ENCODE measurements around the gene CFAP77. TPM values are rescaled to one million over a fixed set of nuclear protein-coding genes. Genes with fewer than 3 reads are reported as not detected.
A peak's percentile ranks its signal among the peaks of the same experiment; 100 is the strongest.

CFAP77 gene
- total and polyA plus RNA-seq, 2 of the 13 experiments (the other 11 are each of a cell fraction or from before 2014, with no cell fraction given): not detected

DNA sequence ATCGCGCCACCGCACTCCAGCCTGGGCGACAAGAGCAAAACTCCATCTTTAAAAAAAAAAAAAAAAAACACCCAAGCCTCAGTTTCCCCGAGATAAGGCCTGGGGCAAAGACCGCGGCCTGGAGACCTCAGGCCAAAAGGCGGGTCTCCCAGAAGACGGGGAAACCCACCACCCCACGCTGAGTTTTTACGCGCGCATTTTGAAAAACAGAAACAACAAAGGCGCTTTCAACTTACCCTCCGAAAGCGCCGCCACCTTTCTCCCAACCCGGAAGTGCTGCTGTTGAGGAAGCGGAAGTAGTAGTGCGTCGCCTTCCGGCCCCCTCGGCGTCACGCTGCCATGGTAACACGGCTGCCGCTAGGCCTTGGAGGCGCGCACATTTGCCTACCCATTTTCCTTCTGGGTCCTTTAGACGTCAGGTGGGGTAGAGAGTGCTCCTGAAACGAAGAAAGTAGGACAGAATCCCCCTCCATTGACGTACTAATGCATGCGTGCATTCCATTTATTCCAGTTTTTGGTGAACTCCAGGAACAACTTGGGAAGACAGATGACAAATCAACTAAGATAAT, 3.4 kb upstream of the CFAP77 start, which contains the start of gene TTF1 (continued):
- no peak for TF ChIP-seq NFYC (CRISPR knock-in tag; IDR thresholded peaks at IDR 0.05)
- no peak for TF ChIP-seq AKAP8 (CRISPR knock-in tag; IDR thresholded peaks at IDR 0.05)
- TF ChIP-seq SMARCE1 (IDR thresholded peaks at IDR 0.05; ENCODE audit: borderline replicate concordance): no peak
- peak; percentile 93 for TF ChIP-seq GATAD1 (CRISPR knock-in tag; IDR thresholded peaks at IDR 0.05)
- TF ChIP-seq ZNF75D (CRISPR knock-in tag; IDR thresholded peaks at IDR 0.05; ENCODE audit: borderline replicate concordance): no peak
- TF ChIP-seq CEBPZ (IDR thresholded peaks at IDR 0.05; ENCODE audit: low read length): no peak
- TF ChIP-seq FOXK1 (CRISPR knock-in tag; IDR thresholded peaks at IDR 0.05; ENCODE audit: borderline replicate concordance, low read depth): peak; percentile 72; the same call in 1 of the 2 replicates
- no peak for TF ChIP-seq ZNF30 (CRISPR knock-in tag; IDR thresholded peaks at IDR 0.05)
- TF ChIP-seq MBD4 (IDR thresholded peaks at IDR 0.05; ENCODE audit: borderline replicate concordance, low read length): no peak
- no peak for TF ChIP-seq HNRNPUL1 (IDR thresholded peaks at IDR 0.05; ENCODE audit: low read depth, low read length)
- TF ChIP-seq JARID2 (CRISPR knock-in tag; IDR thresholded peaks at IDR 0.05; ENCODE audit: insufficient replicate concordance): peak; percentile 43
- TF ChIP-seq, protein P1, sequence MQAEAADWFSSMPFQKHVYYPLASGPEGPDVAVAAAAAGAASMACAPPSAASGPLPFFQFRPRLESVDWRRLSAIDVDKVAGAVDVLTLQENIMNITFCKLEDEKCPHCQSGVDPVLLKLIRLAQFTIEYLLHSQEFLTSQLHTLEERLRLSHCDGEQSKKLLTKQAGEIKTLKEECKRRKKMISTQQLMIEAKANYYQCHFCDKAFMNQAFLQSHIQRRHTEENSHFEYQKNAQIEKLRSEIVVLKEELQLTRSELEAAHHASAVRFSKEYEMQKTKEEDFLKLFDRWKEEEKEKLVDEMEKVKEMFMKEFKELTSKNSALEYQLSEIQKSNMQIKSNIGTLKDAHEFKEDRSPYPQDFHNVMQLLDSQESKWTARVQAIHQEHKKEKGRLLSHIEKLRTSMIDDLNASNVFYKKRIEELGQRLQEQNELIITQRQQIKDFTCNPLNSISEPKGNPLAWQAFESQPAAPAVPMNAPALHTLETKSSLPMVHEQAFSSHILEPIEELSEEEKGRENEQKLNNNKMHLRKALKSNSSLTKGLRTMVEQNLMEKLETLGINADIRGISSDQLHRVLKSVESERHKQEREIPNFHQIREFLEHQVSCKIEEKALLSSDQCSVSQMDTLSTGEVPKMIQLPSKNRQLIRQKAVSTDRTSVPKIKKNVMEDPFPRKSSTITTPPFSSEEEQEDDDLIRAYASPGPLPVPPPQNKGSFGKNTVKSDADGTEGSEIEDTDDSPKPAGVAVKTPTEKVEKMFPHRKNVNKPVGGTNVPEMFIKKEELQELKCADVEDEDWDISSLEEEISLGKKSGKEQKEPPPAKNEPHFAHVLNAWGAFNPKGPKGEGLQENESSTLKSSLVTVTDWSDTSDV (CRISPR knock-in tag; IDR thresholded peaks at IDR 0.05): no peak
- TF ChIP-seq ZNF350 (CRISPR knock-in tag; IDR thresholded peaks at IDR 0.05; ENCODE audit: borderline replicate concordance, low read depth): peak; percentile 68; the same call in 1 of the 2 replicates
- TF ChIP-seq BHLHE40 (IDR thresholded peaks at IDR 0.05; ENCODE audit: low read length): no peak
- no peak for TF ChIP-seq PRMT3 (CRISPR knock-in tag; IDR thresholded peaks at IDR 0.05; ENCODE audit: borderline replicate concordance, low read depth)
- TF ChIP-seq ZNF788 (CRISPR knock-in tag; IDR thresholded peaks at IDR 0.05; ENCODE audit: borderline replicate concordance): no peak
- peak; percentile 35; the same call in 1 of the 2 replicates for TF ChIP-seq RXRB (CRISPR knock-in tag; IDR thresholded peaks at IDR 0.05; ENCODE audit: borderline replicate concordance)
- TF ChIP-seq ZNF296 (CRISPR knock-in tag; conservative IDR thresholded peaks at IDR 0.05): no peak
- TF ChIP-seq ZSCAN30 (CRISPR knock-in tag; IDR thresholded peaks at IDR 0.05): no peak
- TF ChIP-seq NR2C2 (CRISPR knock-in tag; IDR thresholded peaks at IDR 0.05; ENCODE audit: borderline replicate concordance): peak; percentile 98
- TF ChIP-seq CENPX (CRISPR knock-in tag; IDR thresholded peaks at IDR 0.05): no peak
- no peak for TF ChIP-seq HOXA5 (CRISPR knock-in tag; IDR thresholded peaks at IDR 0.05)
- no peak for TF ChIP-seq ZNF577 (CRISPR knock-in tag; IDR thresholded peaks at IDR 0.05; ENCODE audit: borderline replicate concordance, low read depth)
- TF ChIP-seq, protein P2, sequence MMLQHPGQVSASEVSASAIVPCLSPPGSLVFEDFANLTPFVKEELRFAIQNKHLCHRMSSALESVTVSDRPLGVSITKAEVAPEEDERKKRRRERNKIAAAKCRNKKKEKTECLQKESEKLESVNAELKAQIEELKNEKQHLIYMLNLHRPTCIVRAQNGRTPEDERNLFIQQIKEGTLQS (CRISPR knock-in tag; IDR thresholded peaks at IDR 0.05): no peak
- no peak for TF ChIP-seq ZNF557 (CRISPR knock-in tag; IDR thresholded peaks at IDR 0.05)
